GM13976 (cell line): ENCODE measurements around the gene ABHD17C.

Source experiments
- DNase-seq: peaks from one replicate; pipeline ENCODE4 v3.0.0; 2012; ENCODE audit warnings: low spot score
- in situ Hi-C: fragments of 300-500 bp; cut with MboI; formaldehyde crosslinking; loops from one replicate; pipeline ENCODE4 v1.12.0; 2022; ENCODE audit warnings: low sequenced_read_pairs, mixed read lengths, inconsistent platforms; ENCODE audit not compliant: unreplicated experiment
- TF ChIP-seq, protein P1 (sequence below): IDR thresholded peaks from 2 replicates; pipeline ENCODE4 v1.5.1; 2012; ENCODE audit warnings: borderline replicate concordance, mild to moderate bottlenecking; ENCODE audit not compliant: insufficient read depth; ENCODE audit errors: extremely low read depth, missing control alignments, control extremely low read depth

Gene ABHD17C

DNA sequence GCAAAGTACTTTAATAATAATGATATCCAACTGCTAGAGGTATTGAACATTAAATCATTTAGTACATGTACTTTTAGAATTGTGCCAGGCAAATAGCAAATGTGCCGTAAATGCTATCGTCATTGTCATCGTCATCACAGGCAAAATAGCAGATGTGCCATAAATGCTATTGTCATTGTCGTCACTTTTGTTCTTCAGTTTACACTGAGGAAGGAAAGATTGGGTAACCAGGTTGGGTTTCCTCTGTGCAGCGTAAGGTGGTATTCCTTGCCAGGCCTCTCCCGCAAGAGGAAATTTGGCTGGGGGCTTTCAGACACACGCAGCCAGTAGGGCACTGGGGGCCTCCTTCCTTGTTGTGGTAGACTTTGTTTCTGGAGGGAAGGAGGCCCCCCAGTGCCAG lies 26.4 kb downstream of the ABHD17C start:
- in situ Hi-C loops, result no loop called here
- DNase-seq, result no peak
- TF ChIP-seq, protein P1, sequence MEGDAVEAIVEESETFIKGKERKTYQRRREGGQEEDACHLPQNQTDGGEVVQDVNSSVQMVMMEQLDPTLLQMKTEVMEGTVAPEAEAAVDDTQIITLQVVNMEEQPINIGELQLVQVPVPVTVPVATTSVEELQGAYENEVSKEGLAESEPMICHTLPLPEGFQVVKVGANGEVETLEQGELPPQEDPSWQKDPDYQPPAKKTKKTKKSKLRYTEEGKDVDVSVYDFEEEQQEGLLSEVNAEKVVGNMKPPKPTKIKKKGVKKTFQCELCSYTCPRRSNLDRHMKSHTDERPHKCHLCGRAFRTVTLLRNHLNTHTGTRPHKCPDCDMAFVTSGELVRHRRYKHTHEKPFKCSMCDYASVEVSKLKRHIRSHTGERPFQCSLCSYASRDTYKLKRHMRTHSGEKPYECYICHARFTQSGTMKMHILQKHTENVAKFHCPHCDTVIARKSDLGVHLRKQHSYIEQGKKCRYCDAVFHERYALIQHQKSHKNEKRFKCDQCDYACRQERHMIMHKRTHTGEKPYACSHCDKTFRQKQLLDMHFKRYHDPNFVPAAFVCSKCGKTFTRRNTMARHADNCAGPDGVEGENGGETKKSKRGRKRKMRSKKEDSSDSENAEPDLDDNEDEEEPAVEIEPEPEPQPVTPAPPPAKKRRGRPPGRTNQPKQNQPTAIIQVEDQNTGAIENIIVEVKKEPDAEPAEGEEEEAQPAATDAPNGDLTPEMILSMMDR, result no peak

DNA sequence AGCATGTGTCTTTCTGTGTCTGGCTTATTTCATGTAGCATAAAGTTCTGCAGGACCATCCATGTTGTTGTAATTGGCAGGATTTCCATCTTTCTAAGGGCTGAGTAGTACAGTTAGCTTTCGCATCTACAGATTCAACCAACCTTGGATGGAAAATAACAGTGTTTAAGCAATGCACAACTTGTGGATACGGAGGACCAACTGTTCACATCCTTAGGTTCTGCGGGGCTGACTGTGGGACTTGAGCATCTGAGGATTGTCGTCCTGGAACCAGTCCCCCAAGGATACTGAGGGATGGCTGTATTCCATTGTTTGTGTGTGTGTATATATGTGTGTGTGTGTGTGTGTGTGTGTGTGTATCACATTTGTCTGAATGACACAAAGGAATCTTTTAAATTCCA lies 27.7 kb downstream of the ABHD17C start:
- TF ChIP-seq, protein P1, result no peak
- DNase-seq, result no peak
- in situ Hi-C loops, result no loop called here

DNA sequence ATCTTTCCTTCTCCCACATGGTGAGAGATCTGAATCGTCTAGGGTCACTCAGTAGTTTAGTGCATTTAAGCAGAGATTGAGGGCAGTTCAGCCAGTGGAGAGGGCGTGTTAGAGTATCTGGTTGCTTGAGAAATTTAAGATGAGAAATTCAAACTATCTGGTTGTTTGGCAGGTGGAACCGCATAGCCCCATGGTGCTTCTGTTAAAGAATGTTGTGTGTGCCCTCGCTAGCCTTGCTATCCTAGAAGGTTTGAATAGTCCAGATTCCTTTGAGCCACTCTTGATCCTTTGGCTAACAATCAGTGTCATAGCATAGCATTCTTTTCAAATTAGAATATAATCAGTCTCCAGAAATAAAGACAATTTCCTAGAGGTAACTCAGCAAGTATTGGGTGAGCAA lies 32.1 kb downstream of the ABHD17C start:
- in situ Hi-C loops, result no loop called here
- TF ChIP-seq, protein P1, result no peak
- DNase-seq, result no peak

DNA sequence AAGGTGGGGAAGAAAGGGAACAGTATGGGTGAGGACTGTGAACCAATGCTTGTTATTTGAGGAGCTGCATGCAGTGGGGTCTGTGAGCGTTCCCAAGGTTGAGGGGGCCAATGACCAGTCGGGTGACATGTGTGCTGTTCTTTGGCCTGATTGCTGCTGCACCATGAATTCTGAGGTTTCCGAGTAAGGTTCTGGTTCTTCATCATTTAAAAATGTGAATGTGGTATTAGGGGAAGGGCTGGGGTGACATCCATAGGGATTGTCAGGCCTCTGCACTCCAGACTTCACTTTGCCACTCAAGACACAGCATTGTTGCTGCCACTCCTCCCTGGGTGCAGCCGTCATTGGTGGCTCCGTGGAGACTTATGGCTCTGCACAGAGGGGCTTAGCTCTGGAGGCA lies 32.5 kb downstream of the ABHD17C start:
- TF ChIP-seq, protein P1, result no peak
- in situ Hi-C loops, result no loop called here
- DNase-seq, result no peak

DNA sequence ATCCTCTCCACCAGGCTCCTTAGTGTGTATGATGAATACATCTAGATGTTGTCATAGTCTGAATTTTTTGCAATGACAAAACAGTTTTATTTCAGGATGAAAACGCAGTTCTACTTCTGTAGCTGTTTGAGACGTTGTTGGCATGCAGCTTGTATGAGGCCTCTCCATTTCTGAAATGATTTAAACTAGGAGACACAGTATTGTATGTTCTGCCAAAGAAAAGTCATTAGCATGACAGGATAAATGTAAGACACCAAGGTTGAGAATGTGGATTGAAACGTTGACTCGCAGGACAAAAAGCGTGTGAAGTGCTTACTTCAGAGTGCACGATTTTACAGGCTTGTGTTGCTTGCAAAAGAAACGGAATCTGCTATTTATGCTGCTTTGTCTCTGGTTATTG lies 35.3 kb downstream of the ABHD17C start:
- no peak for DNase-seq
- TF ChIP-seq, protein P1, result no peak
- in situ Hi-C loops, result no loop called here

DNA sequence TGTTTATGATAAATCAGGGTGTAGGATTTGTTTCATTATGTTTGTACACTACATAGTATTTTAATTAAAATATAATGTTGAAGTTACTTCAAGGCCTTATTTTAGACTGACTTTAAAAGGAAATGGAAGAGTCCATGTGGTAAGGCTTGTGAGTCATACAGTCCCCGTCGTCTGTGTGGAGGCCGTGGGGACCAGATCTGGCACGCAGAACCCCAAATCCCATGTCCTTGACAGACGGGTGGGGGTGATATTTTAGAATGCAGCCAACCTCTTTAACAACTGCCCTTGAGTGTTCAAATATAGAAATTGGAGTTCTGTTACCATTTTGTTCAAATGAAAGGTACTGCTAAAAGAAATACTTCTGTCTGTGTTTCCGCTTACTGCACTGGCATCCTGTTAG lies 35.8 kb downstream of the ABHD17C start:
- in situ Hi-C loops, result no loop called here
- DNase-seq, result no peak
- TF ChIP-seq, protein P1, result no peak

DNA sequence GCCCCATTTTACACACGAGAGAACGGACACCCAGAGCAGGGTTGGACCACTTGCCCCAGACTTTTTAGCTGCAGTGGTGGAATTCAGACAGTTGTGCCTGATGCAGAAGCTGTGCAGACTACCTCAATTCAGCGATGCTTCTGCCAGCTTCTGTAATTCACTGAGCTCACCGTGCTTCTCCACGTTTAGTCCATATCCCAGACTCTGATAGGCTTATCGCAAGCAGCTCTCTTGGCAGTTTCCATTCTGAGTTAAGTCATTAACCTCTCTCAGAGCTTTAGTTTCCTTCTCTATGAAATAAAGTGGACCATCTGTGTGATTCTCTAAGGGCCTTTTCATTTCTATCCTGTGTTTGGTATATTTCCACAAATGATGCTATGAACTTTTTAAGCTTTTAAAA lies 37.1 kb downstream of the ABHD17C start:
- in situ Hi-C loops, result no loop called here
- TF ChIP-seq, protein P1, result no peak

More for the DNA sequence above, 37.1 kb downstream of the ABHD17C start:
- DNase-seq, result no peak
